B cell (primary cell): Measurements from ENCODE around the gene HOTAIR. TPM values are rescaled to one million over a fixed set of nuclear protein-coding genes. Genes with fewer than 3 reads are reported as not detected.

Experiments
- ATAC-seq: fragments of 200-7000 bp; cut with Tn5 transposase; one replicate; pipeline ENCODE4 v1.10.0; 2021; ENCODE audit warnings: low read depth, mild to moderate bottlenecking, moderate number of reproducible peaks, moderate library complexity
- CTCF ChIA-PET: fragments of 350-600 bp; sonication (Branson Sonifier 250); formaldehyde crosslinking; loops from one replicate; lab custom pipeline; 2021; ENCODE audit warnings: antibody characterized with exemption, inconsistent platforms; lab: Charles Lee
- POLR2A ChIA-PET: fragments of 350-600 bp; sonication (Branson Sonifier 250); formaldehyde crosslinking; loops from one replicate; lab custom pipeline; 2021; ENCODE audit warnings: antibody characterized with exemption; lab: Charles Lee
- DNase-seq: peaks from one replicate; pipeline ENCODE4 v3.0.0; 2013
- H2AFZ ChIP-seq: 2 replicates; pipeline ENCODE4 v1.6.1; 2012; ENCODE audit warnings: mild to moderate bottlenecking, low read depth, low read length; ENCODE audit not compliant: insufficient read depth, poor library complexity, severe bottlenecking
- H3K27ac ChIP-seq, 2 donors: 1 replicate in 1 of 2; 2 replicates in 1 of 2; pipeline ENCODE4 v1.5.1; 2012 to 2013; ENCODE audit warnings: low read length in 2 of 2, mild to moderate bottlenecking in 2 of 2, moderate library complexity in 1 of 2
- H3K27me3 ChIP-seq, 4 experiments: fragments of 200-600 bp in 1 of 4; sonication (generic) in 1 of 4; replicated peaks in 1 of 4; 1 replicate in 2 of 4; 2 replicates in 2 of 4; pipeline versions ENCODE4 v1.6.1 to v1.7.0; 2013 to 2016; ENCODE audit warnings: low read length in 3 of 4, mild to moderate bottlenecking in 2 of 4, mixed read lengths in 1 of 4, moderate library complexity in 1 of 4; ENCODE audit not compliant: insufficient read depth in 4 of 4, control insufficient read depth in 3 of 4; ENCODE audit errors: control extremely low read depth in 1 of 4
- H3K36me3 ChIP-seq, 2 experiments: replicated peaks in 1 of 2; 1 replicate in 1 of 2; 2 replicates in 1 of 2; pipeline versions ENCODE4 v1.6.1 to v1.7.1; 2013; ENCODE audit warnings: low read length in 1 of 2; ENCODE audit not compliant: insufficient read depth in 2 of 2, control insufficient read depth in 1 of 2; ENCODE audit errors: control extremely low read depth in 1 of 2, extremely low read depth in 1 of 2
- H3K4me1 ChIP-seq, 2 donors: fragments of 200-600 bp in 1 of 2; sonication (generic) in 1 of 2; 1 replicate in 1 of 2; 2 replicates in 1 of 2; pipeline versions ENCODE4 v1.5.1 to v1.6.1; 2013 to 2017; ENCODE audit warnings: low read length in 2 of 2; ENCODE audit not compliant: control insufficient read depth in 2 of 2, insufficient read depth in 2 of 2
- H3K4me2 ChIP-seq: replicated peaks from 2 replicates; pipeline ENCODE3; 2012; ENCODE audit warnings: mild to moderate bottlenecking, low read depth, low read length; ENCODE audit not compliant: poor library complexity, severe bottlenecking
- H3K4me3 ChIP-seq, 5 experiments: fragments of 200-600 bp in 1 of 5; sonication (generic) in 1 of 5; 1 replicate in 3 of 5; 2 replicates in 2 of 5; pipeline versions ENCODE4 v1.5.1 to v1.7.0; 2011 to 2016; ENCODE audit warnings: low read length in 4 of 5, mild to moderate bottlenecking in 4 of 5, low read depth in 2 of 5, control low read depth in 1 of 5, moderate library complexity in 1 of 5; ENCODE audit not compliant: insufficient read depth in 1 of 5; ENCODE audit errors: control extremely low read depth in 1 of 5, extremely low read depth in 1 of 5
- H3K79me2 ChIP-seq: fragments of 200-600 bp; sonication (generic); one replicate; pipeline ENCODE4 v1.6.0; 2016; ENCODE audit warnings: low read length; ENCODE audit not compliant: control insufficient read depth, insufficient read depth
- H3K9ac ChIP-seq: fragments of 200-600 bp; sonication (generic); 2 replicates; pipeline ENCODE4 v1.6.1; 2017; ENCODE audit warnings: mild to moderate bottlenecking, low read length, moderate library complexity
- H3K9me3 ChIP-seq, 3 donors: one replicate each; pipeline versions ENCODE4 v1.6.1 to v1.7.1; 2013; ENCODE audit warnings: low read length in 2 of 3; ENCODE audit not compliant: control insufficient read depth in 2 of 3, insufficient read depth in 1 of 3; ENCODE audit errors: control extremely low read depth in 1 of 3
- H4K20me1 ChIP-seq: 2 replicates; pipeline ENCODE4 v1.6.0; 2012; ENCODE audit warnings: mild to moderate bottlenecking, low read length; ENCODE audit not compliant: insufficient read depth, control insufficient read depth, poor library complexity, severe bottlenecking
- H3K27ac Mint-ChIP-seq: one replicate; pipeline ENCODE4 v1.8.0; 2021; ENCODE audit warnings: mixed read lengths
- H3K27me3 Mint-ChIP-seq: one replicate; pipeline ENCODE4 v1.8.0; 2021; ENCODE audit warnings: mixed read lengths
- H3K4me1 Mint-ChIP-seq: one replicate; pipeline ENCODE4 v1.8.0; 2021; ENCODE audit warnings: mixed read lengths
- H3K4me3 Mint-ChIP-seq: one replicate; pipeline ENCODE4 v1.8.0; 2021; ENCODE audit warnings: mixed read lengths
- H3K9me3 Mint-ChIP-seq: one replicate; pipeline ENCODE4 v1.8.0; 2022; ENCODE audit warnings: mixed read lengths; ENCODE audit not compliant: insufficient read depth
- EZH2 ChIP-seq: IDR thresholded peaks from 2 replicates; pipeline ENCODE4 v1.6.1; 2012; ENCODE audit warnings: borderline replicate concordance, low read depth, mild to moderate bottlenecking, moderate library complexity, low read length; ENCODE audit not compliant: insufficient read depth, poor library complexity, severe bottlenecking
- WGBS: methylation state at CpG from one replicate; pipeline ENCODE4 v1.1.5; 2013; ENCODE audit warnings: missing lambda C conversion rate; ENCODE audit not compliant: insufficient coverage; 5-methylcytosine and 5-hydroxymethylcytosine counted together
- intact Hi-C: fragments of 100-400 bp; cut with micrococcal nuclease; formaldehyde crosslinking; loops from one replicate; pipeline ENCODE4 v1.10.0; 2022
- polyA plus RNA-seq: library from polyadenylated mRNA; depleted of rRNA; stranded (reverse); fragments of >200 nt; gene quantifications from 2 replicates; pipeline ENCODE4 v1.2.3, GENCODE V29; 2012
- total RNA-seq, 2 donors: library from RNA; stranded (reverse); fragments of 120-200 nt in 1 of 2; gene quantifications; 1 replicate in 1 of 2; 2 replicates in 1 of 2; pipeline versions ENCODE4 v1.2.3 to v1.2.4, GENCODE V29; 2013 to 2022
- TF ChIP-seq, protein P1 (sequence below): fragments of 200-600 bp; IDR thresholded peaks from one replicate; pipeline ENCODE4 v1.8.0; 2022; ENCODE audit warnings: antibody characterized with exemption, mild to moderate bottlenecking

HOTAIR gene
- total and polyA plus RNA-seq, 2 donors (not counting 1 experiment from before 2014, with no cell fraction given): not detected

DNA sequence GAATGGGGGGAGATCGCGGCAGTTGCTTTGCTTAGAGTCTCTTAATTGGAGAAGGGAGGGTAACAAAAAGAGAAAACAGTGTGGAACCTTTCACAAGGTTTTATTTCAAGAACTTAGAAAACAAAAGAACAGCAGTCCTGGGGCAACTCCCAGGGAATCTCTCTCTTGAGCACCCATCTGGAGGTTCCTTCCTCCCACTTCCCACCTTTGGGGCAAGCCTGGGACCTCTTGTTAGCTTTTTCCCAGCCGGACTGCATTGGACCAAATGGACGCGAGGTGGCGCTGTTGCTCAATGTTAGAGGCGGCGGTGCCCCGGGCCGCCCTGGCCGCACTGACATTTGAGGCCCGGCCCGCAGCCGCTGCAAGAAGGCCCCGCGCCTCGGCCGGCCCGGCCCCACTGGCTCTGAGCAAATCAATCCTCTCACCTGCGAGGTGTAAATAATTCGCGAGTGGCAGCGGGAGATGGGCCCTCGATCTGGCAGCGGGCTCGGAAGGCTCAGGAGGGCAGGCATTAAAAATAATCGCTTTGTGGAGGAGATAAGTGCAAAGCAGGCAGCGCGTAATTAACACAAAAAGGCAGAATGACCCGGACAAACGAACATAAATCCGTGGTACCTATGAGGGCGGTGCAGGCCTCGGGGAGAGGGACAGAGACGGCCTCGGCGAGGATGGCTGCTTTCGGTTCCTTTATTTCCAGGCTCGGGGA, 31.3 kb upstream of the HOTAIR start:
- intact Hi-C loops: loop anchor here (1.0 to 10.0 kb wide), 6 partner anchors 46 to 359 kb away; partner anchors contain the start of genes CBX5, GPR84, HNRNPA1 and HOXC4
- no peaks in the 10 kb centered on the region for H3K79me2 ChIP-seq
- peak; percentile 90 for ATAC-seq
- H2AFZ ChIP-seq: peak overlapping the region; percentile 62
- Mint-ChIP-seq H3K27me3 (peaks cover 74% of the 10 kb centered on the region), H3K27ac (peak overlapping the region; percentile 0), H3K4me1 (peaks cover 26% of the 10 kb centered on the region), H3K9me3 (no peaks in the 10 kb centered on the region), H3K4me3 (peak overlapping the region; percentile 82)
- peak; percentile 90 for DNase-seq
- peaks cover 25 to 50% of the 10 kb centered on the region in 2 donors for H3K4me1 ChIP-seq
- TF ChIP-seq, protein P1, sequence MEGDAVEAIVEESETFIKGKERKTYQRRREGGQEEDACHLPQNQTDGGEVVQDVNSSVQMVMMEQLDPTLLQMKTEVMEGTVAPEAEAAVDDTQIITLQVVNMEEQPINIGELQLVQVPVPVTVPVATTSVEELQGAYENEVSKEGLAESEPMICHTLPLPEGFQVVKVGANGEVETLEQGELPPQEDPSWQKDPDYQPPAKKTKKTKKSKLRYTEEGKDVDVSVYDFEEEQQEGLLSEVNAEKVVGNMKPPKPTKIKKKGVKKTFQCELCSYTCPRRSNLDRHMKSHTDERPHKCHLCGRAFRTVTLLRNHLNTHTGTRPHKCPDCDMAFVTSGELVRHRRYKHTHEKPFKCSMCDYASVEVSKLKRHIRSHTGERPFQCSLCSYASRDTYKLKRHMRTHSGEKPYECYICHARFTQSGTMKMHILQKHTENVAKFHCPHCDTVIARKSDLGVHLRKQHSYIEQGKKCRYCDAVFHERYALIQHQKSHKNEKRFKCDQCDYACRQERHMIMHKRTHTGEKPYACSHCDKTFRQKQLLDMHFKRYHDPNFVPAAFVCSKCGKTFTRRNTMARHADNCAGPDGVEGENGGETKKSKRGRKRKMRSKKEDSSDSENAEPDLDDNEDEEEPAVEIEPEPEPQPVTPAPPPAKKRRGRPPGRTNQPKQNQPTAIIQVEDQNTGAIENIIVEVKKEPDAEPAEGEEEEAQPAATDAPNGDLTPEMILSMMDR: peak; percentile 98
- TF ChIP-seq EZH2: no peak
- no peaks in the 10 kb centered on the region for H3K36me3 ChIP-seq
- H3K9ac ChIP-seq: peak overlapping the region; percentile 59
- under 1% methylated on average over 37 of the region's 39 CpGs for WGBS
- CTCF ChIA-PET: interaction anchor here (0.6 to 6.7 kb wide), 26 partner anchors 8 to 394 kb away, joined by 3 to 159 read pairs (median 4); partner anchors contain the start of genes HOXC10, HOXC4, HOXC5 and SMUG1
- POLR2A ChIA-PET: interaction anchor here (0.7 to 1.0 kb wide), 2 partner anchors 26 to 202 kb away, joined by 3 to 4 read pairs; no protein-coding TSS in a partner anchor
- no peaks in the 10 kb centered on the region for H4K20me1 ChIP-seq
- H3K4me2 ChIP-seq: peak overlapping the region; percentile 92
- peaks cover 0 to 48% (median 0%) of the 10 kb centered on the region in 3 donors for H3K9me3 ChIP-seq
- H3K27ac ChIP-seq: no peak overlapping the region
- H3K27me3 ChIP-seq: peaks cover 0 to 96% (median 82%) of the 10 kb centered on the region in 4 experiments
- H3K4me3 ChIP-seq: peak overlapping the region in 4 of 5 experiments; percentile 37 to 65 (median 50)

DNA sequence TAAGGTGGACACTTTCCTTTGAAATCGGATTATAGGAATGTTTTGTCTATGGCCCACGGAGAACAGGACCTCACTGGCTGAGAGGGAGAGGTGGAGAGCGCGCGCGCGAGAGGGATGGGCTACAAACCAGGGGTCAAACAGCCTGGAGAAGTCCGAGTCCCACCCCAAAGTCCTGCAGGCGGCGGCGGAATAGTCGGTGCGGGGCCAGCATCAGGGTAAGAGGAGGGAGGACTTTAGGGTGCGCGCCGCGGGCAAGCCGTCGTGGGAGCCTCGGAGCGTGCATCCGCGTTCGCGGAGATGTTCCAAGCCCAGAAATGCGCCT, 30.7 kb upstream of the HOTAIR start:
- Mint-ChIP-seq H3K9me3 (no peaks in the 10 kb centered on the region), H3K4me3 (no peak overlapping the region), H3K4me1 (peaks cover 26% of the 10 kb centered on the region), H3K27me3 (peaks cover 74% of the 10 kb centered on the region), H3K27ac (no peak overlapping the region)
- Histone ChIP-seq H3K27ac (no peak overlapping the region), H3K9ac (no peak overlapping the region), H3K9me3 (peaks cover 0 to 53% (median 0%) of the 10 kb centered on the region in 3 donors), H3K4me1 (peaks cover 25 to 54% of the 10 kb centered on the region in 2 donors), H3K27me3 (peaks cover 0 to 96% (median 82%) of the 10 kb centered on the region in 4 experiments), H3K4me3 (peak overlapping the region in 1 of 5 experiments; percentile 65), H3K4me2 (peak overlapping the region; percentile 92), H3K79me2 (no peaks in the 10 kb centered on the region), H4K20me1 (no peaks in the 10 kb centered on the region), H2AFZ (no peak overlapping the region), H3K36me3 (no peaks in the 10 kb centered on the region)
- TF ChIP-seq EZH2: no peak
- TF ChIP-seq, protein P1: no peak
- no peak for DNase-seq
- CTCF ChIA-PET: interaction anchor here (0.6 to 6.7 kb wide), 26 partner anchors 8 to 395 kb away, joined by 3 to 159 read pairs (median 4); partner anchors contain the start of genes HOXC10, HOXC4, HOXC5 and SMUG1
- 8% methylated on average over 25 of the region's 26 CpGs for WGBS
- intact Hi-C loops: loop anchor here (5.0 to 10.0 kb wide), 3 partner anchors 47 to 359 kb away; partner anchors contain the start of genes CBX5, GPR84, HNRNPA1 and HOXC4
- POLR2A ChIA-PET: no interaction called here
- ATAC-seq: no peak
